ENCODE measurements around the gene PIK3R5. TPM values are rescaled to one million over a fixed set of nuclear protein-coding genes. Genes with fewer than 3 reads are reported as not detected.

The PIK3R5 gene
- total and polyA plus RNA-seq, 2 donors (not counting 1 experiment from before 2014, with no cell fraction given) = 0.15 TPM; not detected in 1

GRCh38 chr17:8859804-8860430 is 105.6 kb downstream of the PIK3R5 start:
- no peaks in the 10 kb centered on the region for H3K9me3 ChIP-seq (ENCODE audit: control insufficient read depth, insufficient read depth, low read depth, low read length)
- no peak overlapping the region for H3K4me3 ChIP-seq (replicated peaks in 1 of 4; ENCODE audit: control extremely low read depth in 1 of 4, insufficient read depth in 1 of 4, low read depth in 3 of 4, low read length in 4 of 4)
- H3K9ac ChIP-seq (ENCODE audit: insufficient read depth, low read length) = no peak overlapping the region
- DNase-seq (ENCODE audit: low read depth in 2 of 2) = no peak
- H3K79me2 ChIP-seq (ENCODE audit: control insufficient read depth, insufficient read depth, low read length) = no peaks in the 10 kb centered on the region
- H3K4me2 ChIP-seq (ENCODE audit: extremely low read depth, insufficient read depth, low read length) = no peak overlapping the region
- no peaks in the 10 kb centered on the region for H3K36me3 ChIP-seq (ENCODE audit: control insufficient read depth, insufficient read depth, low read length)
- no peak for TF ChIP-seq EZH2 (IDR thresholded peaks at IDR 0.05; ENCODE audit: low read length, missing control alignments)
- TF ChIP-seq, protein P1, sequence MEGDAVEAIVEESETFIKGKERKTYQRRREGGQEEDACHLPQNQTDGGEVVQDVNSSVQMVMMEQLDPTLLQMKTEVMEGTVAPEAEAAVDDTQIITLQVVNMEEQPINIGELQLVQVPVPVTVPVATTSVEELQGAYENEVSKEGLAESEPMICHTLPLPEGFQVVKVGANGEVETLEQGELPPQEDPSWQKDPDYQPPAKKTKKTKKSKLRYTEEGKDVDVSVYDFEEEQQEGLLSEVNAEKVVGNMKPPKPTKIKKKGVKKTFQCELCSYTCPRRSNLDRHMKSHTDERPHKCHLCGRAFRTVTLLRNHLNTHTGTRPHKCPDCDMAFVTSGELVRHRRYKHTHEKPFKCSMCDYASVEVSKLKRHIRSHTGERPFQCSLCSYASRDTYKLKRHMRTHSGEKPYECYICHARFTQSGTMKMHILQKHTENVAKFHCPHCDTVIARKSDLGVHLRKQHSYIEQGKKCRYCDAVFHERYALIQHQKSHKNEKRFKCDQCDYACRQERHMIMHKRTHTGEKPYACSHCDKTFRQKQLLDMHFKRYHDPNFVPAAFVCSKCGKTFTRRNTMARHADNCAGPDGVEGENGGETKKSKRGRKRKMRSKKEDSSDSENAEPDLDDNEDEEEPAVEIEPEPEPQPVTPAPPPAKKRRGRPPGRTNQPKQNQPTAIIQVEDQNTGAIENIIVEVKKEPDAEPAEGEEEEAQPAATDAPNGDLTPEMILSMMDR (conservative IDR thresholded peaks at IDR 0.05 in 1 of 2, IDR thresholded peaks at IDR 0.05 in 1 of 2; ENCODE audit: low read depth in 1 of 2, low read length in 2 of 2) = no peak
- H3K27me3 ChIP-seq (ENCODE audit: control insufficient read depth, insufficient read depth, low read length) = no peaks in the 10 kb centered on the region
- H3K27ac ChIP-seq (ENCODE audit: insufficient read depth, low read length) = peak overlapping the region; percentile 52
- H2AFZ ChIP-seq (ENCODE audit: low read length) = no peak overlapping the region
- H3K4me1 ChIP-seq (ENCODE audit: control insufficient read depth, extremely low read depth, insufficient read depth, low read length) = peaks cover 4% of the 10 kb centered on the region
- H4K20me1 ChIP-seq (ENCODE audit: control insufficient read depth, extremely low read depth, insufficient read depth, low read length) = no peaks in the 10 kb centered on the region

- H3K4me3 ChIP-seq (replicated peaks in 1 of 4; ENCODE audit: control extremely low read depth in 1 of 4, insufficient read depth in 1 of 4, low read depth in 3 of 4, low read length in 4 of 4) = no peak overlapping the region
- H3K9me3 ChIP-seq (ENCODE audit: control insufficient read depth, insufficient read depth, low read depth, low read length) = no peaks in the 10 kb centered on the region
- TF ChIP-seq, protein P1 (conservative IDR thresholded peaks at IDR 0.05 in 1 of 2, IDR thresholded peaks at IDR 0.05 in 1 of 2; ENCODE audit: low read depth in 1 of 2, low read length in 2 of 2) = no peak
- TF ChIP-seq EZH2 (IDR thresholded peaks at IDR 0.05; ENCODE audit: low read length, missing control alignments) = no peak
- H3K36me3 ChIP-seq (ENCODE audit: control insufficient read depth, insufficient read depth, low read length) = no peaks in the 10 kb centered on the region
- no peak overlapping the region for H3K9ac ChIP-seq (ENCODE audit: insufficient read depth, low read length)
- peak overlapping the region; percentile 52 for H3K27ac ChIP-seq (ENCODE audit: insufficient read depth, low read length)
- no peak overlapping the region for H3K4me2 ChIP-seq (ENCODE audit: extremely low read depth, insufficient read depth, low read length)
- no peaks in the 10 kb centered on the region for H4K20me1 ChIP-seq (ENCODE audit: control insufficient read depth, extremely low read depth, insufficient read depth, low read length)
- H3K4me1 ChIP-seq (ENCODE audit: control insufficient read depth, extremely low read depth, insufficient read depth, low read length) = peaks cover 4% of the 10 kb centered on the region
- peak in 1 of 2 donors; percentile 45 for DNase-seq (ENCODE audit: low read depth in 2 of 2)
- H2AFZ ChIP-seq (ENCODE audit: low read length) = no peak overlapping the region
- H3K27me3 ChIP-seq (ENCODE audit: control insufficient read depth, insufficient read depth, low read length) = no peaks in the 10 kb centered on the region
- no peaks in the 10 kb centered on the region for H3K79me2 ChIP-seq (ENCODE audit: control insufficient read depth, insufficient read depth, low read length)
Measured at GRCh38 chr17:8859027-8859803, 106.3 kb downstream of the PIK3R5 start.

GRCh38 chr17:8857919-8858318 is 107.6 kb downstream of the PIK3R5 start:
- no peak overlapping the region for H2AFZ ChIP-seq (ENCODE audit: low read length)
- H3K27me3 ChIP-seq (ENCODE audit: control insufficient read depth, insufficient read depth, low read length) = no peaks in the 10 kb centered on the region
- H3K4me2 ChIP-seq (ENCODE audit: extremely low read depth, insufficient read depth, low read length) = no peak overlapping the region
- no peak overlapping the region for H3K27ac ChIP-seq (ENCODE audit: insufficient read depth, low read length)
- no peaks in the 10 kb centered on the region for H3K36me3 ChIP-seq (ENCODE audit: control insufficient read depth, insufficient read depth, low read length)
- no peak overlapping the region for H3K4me3 ChIP-seq (replicated peaks in 1 of 4; ENCODE audit: control extremely low read depth in 1 of 4, insufficient read depth in 1 of 4, low read depth in 3 of 4, low read length in 4 of 4)
- TF ChIP-seq EZH2 (IDR thresholded peaks at IDR 0.05; ENCODE audit: low read length, missing control alignments) = no peak
- TF ChIP-seq, protein P1 (conservative IDR thresholded peaks at IDR 0.05 in 1 of 2, IDR thresholded peaks at IDR 0.05 in 1 of 2; ENCODE audit: low read depth in 1 of 2, low read length in 2 of 2) = no peak
- no peaks in the 10 kb centered on the region for H4K20me1 ChIP-seq (ENCODE audit: control insufficient read depth, extremely low read depth, insufficient read depth, low read length)
- H3K79me2 ChIP-seq (ENCODE audit: control insufficient read depth, insufficient read depth, low read length) = no peaks in the 10 kb centered on the region
- peaks cover 4% of the 10 kb centered on the region for H3K4me1 ChIP-seq (ENCODE audit: control insufficient read depth, extremely low read depth, insufficient read depth, low read length)
- H3K9me3 ChIP-seq (ENCODE audit: control insufficient read depth, insufficient read depth, low read depth, low read length) = no peaks in the 10 kb centered on the region
- no peak overlapping the region for H3K9ac ChIP-seq (ENCODE audit: insufficient read depth, low read length)
- peak in 1 of 2 donors; percentile 72 for DNase-seq (ENCODE audit: low read depth in 2 of 2)

Measured in fibroblast of lung (primary cell).